ENCODE results near the gene TADA2A. TPM values are rescaled to one million over a fixed set of nuclear protein-coding genes. Genes with fewer than 3 reads are reported as not detected.

Gene TADA2A
- total RNA-seq, 2 donors from 2014 or later: 16.6 to 22.5 TPM

DNA sequence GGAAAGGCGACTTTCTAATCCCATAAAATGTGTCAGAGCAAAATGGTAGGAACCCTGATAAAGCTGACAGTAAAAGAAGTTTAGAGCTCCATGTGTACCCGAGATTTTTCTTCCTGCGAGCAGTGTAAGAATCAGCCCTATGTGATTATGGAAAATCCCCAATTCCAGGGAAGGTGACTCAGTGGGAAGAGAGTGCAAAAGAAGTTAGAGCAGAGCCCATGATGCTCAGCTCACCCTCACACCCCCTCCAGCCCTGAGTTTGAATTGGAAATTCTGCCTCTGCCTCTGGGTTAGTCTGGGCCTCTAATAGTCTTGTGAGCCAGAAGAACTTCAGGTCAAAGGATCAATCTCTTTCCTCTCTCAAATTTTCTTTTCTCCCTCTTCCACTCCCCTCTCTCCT is 18.4 kb upstream of the TADA2A start:
- Histone ChIP-seq H3K4me1 (peaks cover 4% of the 10 kb centered on the region), H3K27me3 (no peaks in the 10 kb centered on the region), H3K9me3 (no peaks in the 10 kb centered on the region), H3K9ac (ENCODE audit: low read depth in 2 of 2, low read length in 2 of 2) (no peak overlapping the region), H3K36me3 (no peaks in the 10 kb centered on the region), H3K27ac (no peak overlapping the region), H3K4me3 (no peak overlapping the region)
- TF ChIP-seq, protein P1, sequence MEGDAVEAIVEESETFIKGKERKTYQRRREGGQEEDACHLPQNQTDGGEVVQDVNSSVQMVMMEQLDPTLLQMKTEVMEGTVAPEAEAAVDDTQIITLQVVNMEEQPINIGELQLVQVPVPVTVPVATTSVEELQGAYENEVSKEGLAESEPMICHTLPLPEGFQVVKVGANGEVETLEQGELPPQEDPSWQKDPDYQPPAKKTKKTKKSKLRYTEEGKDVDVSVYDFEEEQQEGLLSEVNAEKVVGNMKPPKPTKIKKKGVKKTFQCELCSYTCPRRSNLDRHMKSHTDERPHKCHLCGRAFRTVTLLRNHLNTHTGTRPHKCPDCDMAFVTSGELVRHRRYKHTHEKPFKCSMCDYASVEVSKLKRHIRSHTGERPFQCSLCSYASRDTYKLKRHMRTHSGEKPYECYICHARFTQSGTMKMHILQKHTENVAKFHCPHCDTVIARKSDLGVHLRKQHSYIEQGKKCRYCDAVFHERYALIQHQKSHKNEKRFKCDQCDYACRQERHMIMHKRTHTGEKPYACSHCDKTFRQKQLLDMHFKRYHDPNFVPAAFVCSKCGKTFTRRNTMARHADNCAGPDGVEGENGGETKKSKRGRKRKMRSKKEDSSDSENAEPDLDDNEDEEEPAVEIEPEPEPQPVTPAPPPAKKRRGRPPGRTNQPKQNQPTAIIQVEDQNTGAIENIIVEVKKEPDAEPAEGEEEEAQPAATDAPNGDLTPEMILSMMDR (IDR thresholded peaks at IDR 0.05): no peak
- intact Hi-C loops (cut with DNase I): no loop called here
- no peak for DNase-seq

DNA sequence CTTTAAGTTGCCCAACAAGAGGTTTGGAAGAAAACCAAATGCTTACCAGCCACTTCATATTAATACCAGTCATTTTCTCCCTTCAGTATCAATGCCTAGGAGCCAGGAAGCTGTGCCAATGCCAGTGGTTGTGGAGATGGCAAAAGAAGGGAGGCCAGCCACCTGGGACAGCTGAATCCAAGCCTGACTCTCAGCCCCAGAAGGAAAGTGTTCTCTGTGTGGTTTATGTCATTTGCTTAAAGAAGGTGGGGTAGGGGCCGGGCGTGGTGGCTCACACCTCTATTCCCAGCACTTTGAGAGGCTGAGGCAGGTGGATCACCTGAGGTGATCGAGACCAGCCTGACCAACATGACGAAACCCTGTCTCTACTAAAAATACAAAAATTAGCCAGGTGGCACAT is 17.5 kb upstream of the TADA2A start:
- no peak overlapping the region for H3K27ac ChIP-seq
- peak; percentile 31 for DNase-seq
- no peaks in the 10 kb centered on the region for H3K36me3 ChIP-seq
- H3K4me3 ChIP-seq: no peak overlapping the region
- TF ChIP-seq, protein P1 (IDR thresholded peaks at IDR 0.05): no peak
- no peak overlapping the region for H3K9ac ChIP-seq (ENCODE audit: low read depth in 2 of 2, low read length in 2 of 2)
- intact Hi-C loops (cut with DNase I): no loop called here
- H3K4me1 ChIP-seq: peaks cover 4% of the 10 kb centered on the region
- H3K27me3 ChIP-seq: no peaks in the 10 kb centered on the region
- no peaks in the 10 kb centered on the region for H3K9me3 ChIP-seq

DNA sequence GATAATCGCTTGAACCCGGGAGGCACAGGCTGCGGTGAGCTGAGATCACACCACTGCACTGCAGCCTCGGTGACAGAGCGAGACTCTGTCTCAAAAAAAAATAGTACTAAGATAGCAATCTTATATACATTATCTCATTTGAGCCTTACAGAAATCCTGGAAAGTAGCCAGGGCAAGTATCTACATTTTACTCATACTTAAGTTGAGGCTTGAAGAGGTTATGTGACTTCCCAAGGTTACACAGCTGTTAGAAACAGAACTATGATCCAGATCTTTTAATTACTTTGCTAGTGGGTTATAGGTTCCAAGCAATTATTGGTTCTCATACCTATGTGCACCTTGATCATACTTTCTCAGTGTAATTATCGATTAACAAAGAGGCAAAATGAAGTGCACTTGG is 15.5 kb upstream of the TADA2A start:
- intact Hi-C loops (cut with DNase I): no loop called here
- no peak for DNase-seq

DNA sequence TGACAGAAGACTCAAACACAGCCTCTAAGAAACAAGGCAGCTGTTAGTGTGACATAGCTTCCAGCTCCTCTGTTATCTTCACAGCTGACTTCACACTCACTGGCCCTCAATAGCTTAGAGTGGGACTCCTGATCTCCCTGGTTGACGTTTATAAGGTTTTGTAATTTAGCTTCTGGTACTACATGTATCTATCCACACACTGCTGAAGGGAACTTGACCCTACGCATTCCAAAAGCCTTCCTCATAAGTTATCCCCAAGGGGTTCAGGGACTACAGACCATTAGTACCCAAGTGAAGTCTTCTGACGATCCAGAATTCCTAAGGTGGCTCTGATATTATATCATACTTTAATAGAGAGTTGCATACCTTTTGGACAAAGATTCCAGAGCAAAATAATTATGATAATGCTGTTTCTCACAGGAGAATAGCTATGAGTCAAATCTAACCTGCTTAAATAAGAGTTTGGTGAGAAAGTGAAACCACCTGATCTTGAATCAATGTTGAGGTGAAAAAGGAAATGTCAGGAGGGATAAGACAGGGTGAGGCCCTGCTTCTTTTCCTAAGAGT is 14.6 kb upstream of the TADA2A start:
- intact Hi-C loops (cut with DNase I): no loop called here
- Histone ChIP-seq H3K27me3 (no peaks in the 10 kb centered on the region), H3K9me3 (no peaks in the 10 kb centered on the region), H3K4me3 (no peak overlapping the region), H3K36me3 (no peaks in the 10 kb centered on the region), H3K4me1 (no peaks in the 10 kb centered on the region), H3K9ac (ENCODE audit: low read depth in 2 of 2, low read length in 2 of 2) (no peak overlapping the region), H3K27ac (no peak overlapping the region)
- no peak for DNase-seq
- TF ChIP-seq, protein P1 (IDR thresholded peaks at IDR 0.05): no peak

More for the DNA sequence above, 15.5 kb upstream of the TADA2A start:
- H3K9ac ChIP-seq (ENCODE audit: low read depth in 2 of 2, low read length in 2 of 2): no peak overlapping the region
- H3K4me1 ChIP-seq: no peaks in the 10 kb centered on the region
- H3K36me3 ChIP-seq: no peaks in the 10 kb centered on the region
- H3K27ac ChIP-seq: no peak overlapping the region
- no peak overlapping the region for H3K4me3 ChIP-seq
- TF ChIP-seq, protein P1 (IDR thresholded peaks at IDR 0.05): no peak
- no peaks in the 10 kb centered on the region for H3K9me3 ChIP-seq
- H3K27me3 ChIP-seq: no peaks in the 10 kb centered on the region

DNA sequence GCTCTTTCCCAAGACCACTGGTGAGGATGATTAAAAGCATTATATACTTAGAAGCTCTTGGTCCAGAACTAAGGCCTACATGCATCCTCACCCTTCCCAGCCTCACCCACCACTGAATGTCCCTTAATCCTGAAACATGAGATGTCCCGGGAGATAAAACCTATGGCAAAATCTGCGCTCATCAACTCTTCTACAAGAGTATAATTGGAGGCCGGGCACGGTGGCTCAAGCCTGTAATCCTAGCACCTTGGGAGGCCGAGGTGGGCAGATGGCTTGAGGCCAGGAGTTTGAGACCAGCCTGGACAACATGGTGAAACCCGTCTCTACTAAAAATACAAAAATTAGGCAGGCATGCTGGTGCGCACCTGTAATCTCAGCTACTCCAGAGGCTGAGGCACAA is 13.3 kb upstream of the TADA2A start:
- H3K4me3 ChIP-seq: no peak overlapping the region
- TF ChIP-seq, protein P1 (IDR thresholded peaks at IDR 0.05): no peak
- no peaks in the 10 kb centered on the region for H3K36me3 ChIP-seq
- H3K27me3 ChIP-seq: no peaks in the 10 kb centered on the region
- intact Hi-C loops (cut with DNase I): no loop called here
- H3K9ac ChIP-seq (ENCODE audit: low read depth in 2 of 2, low read length in 2 of 2): no peak overlapping the region
- no peaks in the 10 kb centered on the region for H3K9me3 ChIP-seq
- H3K4me1 ChIP-seq: no peaks in the 10 kb centered on the region
- no peak for DNase-seq
- no peak overlapping the region for H3K27ac ChIP-seq

Measured in colonic mucosa (tissue), 4 donors.